HS-5 (cell line): ENCODE data around the gene SEMA5B.

Experiments
- DNase-seq: peaks from one replicate; pipeline ENCODE4 v3.0.0-alpha.2; 2012; ENCODE audit warnings: low read depth

SEMA5B gene

GRCh38 chr3:122969585-122970469, 57.7 kb downstream of the SEMA5B start:
- no peak for DNase-seq

- DNase-seq = no peak
Measured at GRCh38 chr3:122967765-122968164, 59.8 kb downstream of the SEMA5B start.

GRCh38 chr3:122967356-122967755, 60.2 kb downstream of the SEMA5B start:
- DNase-seq = no peak

- DNase-seq = no peak
Measured at GRCh38 chr3:122966045-122966444, 61.5 kb downstream of the SEMA5B start.

- no peak for DNase-seq
Measured at GRCh38 chr3:122964811-122965210, 62.8 kb downstream of the SEMA5B start.

- DNase-seq = no peak
Measured at GRCh38 chr3:122962149-122962548, 65.4 kb downstream of the SEMA5B start.

- DNase-seq = peak; percentile 28
Measured at GRCh38 chr3:122961146-122961545, 66.4 kb downstream of the SEMA5B start.

GRCh38 chr3:122960652-122961051, 66.9 kb downstream of the SEMA5B start:
- no peak for DNase-seq

GRCh38 chr3:122959339-122959738, 68.2 kb downstream of the SEMA5B start:
- no peak for DNase-seq

- DNase-seq = no peak
Measured at GRCh38 chr3:122957707-122958689, 69.6 kb downstream of the SEMA5B start.

GRCh38 chr3:122956693-122957455, 70.7 kb downstream of the SEMA5B start:
- DNase-seq = no peak

GRCh38 chr3:122955916-122956692, 71.5 kb downstream of the SEMA5B start:
- no peak for DNase-seq

GRCh38 chr3:122952520-122952919, 75.0 kb downstream of the SEMA5B start:
- no peak for DNase-seq

GRCh38 chr3:122948408-122948807, 79.2 kb downstream of the SEMA5B start:
- DNase-seq = no peak

- DNase-seq = no peak
Measured at GRCh38 chr3:122947738-122948137, 79.8 kb downstream of the SEMA5B start.

GRCh38 chr3:122947196-122947595, 80.4 kb downstream of the SEMA5B start:
- DNase-seq = no peak

GRCh38 chr3:122946185-122946584, 81.4 kb downstream of the SEMA5B start:
- DNase-seq = no peak

- DNase-seq = no peak
Measured at GRCh38 chr3:122945230-122945629, 82.3 kb downstream of the SEMA5B start.

- DNase-seq = no peak
Measured at GRCh38 chr3:122944671-122945161, 82.8 kb downstream of the SEMA5B start.

GRCh38 chr3:122943828-122944190, 83.8 kb downstream of the SEMA5B start:
- no peak for DNase-seq
